Smooth muscle cell (in vitro differentiated cells): ENCODE measurements around the gene ANKRD33. TPM values are rescaled to one million over a fixed set of nuclear protein-coding genes. Genes with fewer than 3 reads are reported as not detected.

ENCODE experiments used
- DNase-seq: peaks from one replicate; lab custom pipeline; 2025; ENCODE audit not compliant: unreplicated experiment; lab: John Stamatoyannopoulos, UW
- H2AFZ ChIP-seq: fragments of 200-600 bp; sonication (generic); 2 replicates; pipeline ENCODE4 v1.6.0; 2016; ENCODE audit warnings: antibody characterized with exemption, low read depth, mild to moderate bottlenecking
- H3F3A ChIP-seq: fragments of 200-600 bp; sonication (generic); 2 replicates; pipeline ENCODE4 v1.6.0; 2017; ENCODE audit warnings: antibody characterized with exemption, low read depth
- H3K27ac ChIP-seq: fragments of 200-600 bp; sonication (generic); 2 replicates; pipeline ENCODE4 v1.5.1; 2016; ENCODE audit warnings: low read depth, mild to moderate bottlenecking
- H3K27me3 ChIP-seq: fragments of 200-600 bp; sonication (generic); 2 replicates; pipeline ENCODE4 v1.6.1; 2016; ENCODE audit warnings: low read depth, mild to moderate bottlenecking
- H3K36me3 ChIP-seq: fragments of 200-600 bp; sonication (generic); 2 replicates; pipeline ENCODE4 v1.5.1; 2016; ENCODE audit warnings: low read depth
- H3K4me1 ChIP-seq: fragments of 200-600 bp; sonication (generic); 2 replicates; pipeline ENCODE4 v1.5.1; 2016; ENCODE audit warnings: low read depth
- H3K4me2 ChIP-seq: fragments of 200-600 bp; sonication (generic); 2 replicates; pipeline ENCODE4 v1.6.0; 2016; ENCODE audit warnings: mild to moderate bottlenecking
- H3K4me3 ChIP-seq: fragments of 200-600 bp; sonication (generic); 2 replicates; pipeline ENCODE4 v1.5.1; 2016; ENCODE audit warnings: mild to moderate bottlenecking
- H3K79me2 ChIP-seq: fragments of 200-600 bp; sonication (generic); 2 replicates; pipeline ENCODE4 v1.6.0; 2016; ENCODE audit warnings: low read depth, mild to moderate bottlenecking
- H3K9ac ChIP-seq: fragments of 200-600 bp; sonication (generic); 2 replicates; pipeline ENCODE4 v1.6.0; 2016; ENCODE audit warnings: low read depth
- H3K9me3 ChIP-seq: fragments of 200-600 bp; sonication (generic); replicated peaks from 2 replicates; pipeline ENCODE4 v1.5.1; 2016; ENCODE audit warnings: low read depth
- H4K20me1 ChIP-seq: fragments of 200-600 bp; sonication (generic); 2 replicates; pipeline ENCODE4 v1.6.0; 2016; ENCODE audit warnings: low read depth
- WGBS: methylation state at CpG from one replicate; pipeline ENCODE4 v1.1.7; 2016; ENCODE audit warnings: low lambda C conversion rate; 5-methylcytosine and 5-hydroxymethylcytosine counted together
- polyA plus RNA-seq: library from polyadenylated mRNA; unstranded; fragments of >200 nt; fragmentation: Nextera tagmentation; extraction: Ambion mirVana; gene quantifications from 2 replicates; pipeline ENCODE4 v1.2.1, GENCODE V29; 2016
- total RNA-seq: library from RNA; depleted of rRNA; stranded (reverse); fragments of >200 nt; gene quantifications from 2 replicates; pipeline ENCODE4 v1.2.3, GENCODE V29; 2014
- TF ChIP-seq, protein P1 (sequence below): fragments of 200-600 bp; sonication (generic); IDR thresholded peaks from 2 replicates; pipeline ENCODE4 v1.5.1; 2017; ENCODE audit warnings: borderline replicate concordance, mild to moderate bottlenecking, antibody characterized with exemption; ENCODE audit not compliant: insufficient read depth, poor library complexity, severe bottlenecking

The ANKRD33 gene
- total and polyA plus RNA-seq, 2 experiments from 2014 or later, result 1.3 TPM; not detected in 1

DNA sequence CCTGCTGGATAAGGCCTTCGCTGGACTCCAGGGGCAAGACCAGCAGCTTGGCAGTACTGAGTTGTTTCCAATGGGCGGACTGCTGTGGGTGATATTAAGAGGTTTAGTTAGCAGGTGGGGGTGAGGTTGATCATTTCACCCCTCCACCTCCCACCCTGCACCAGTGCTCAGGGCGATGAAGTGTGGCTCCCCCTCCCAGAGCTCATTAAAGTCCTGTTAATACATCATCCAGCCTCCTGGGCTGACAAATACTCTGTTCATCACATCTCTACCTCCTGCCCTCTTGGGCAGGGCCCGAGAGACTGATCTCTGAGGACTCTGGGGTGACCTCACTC, 37.0 kb upstream of the ANKRD33 start:
- peaks cover under 1% of the 10 kb centered on the region for H3K79me2 ChIP-seq
- H3K27me3 ChIP-seq, result no peaks in the 10 kb centered on the region
- no peaks in the 10 kb centered on the region for H3K9me3 ChIP-seq
- no peak overlapping the region for H3K27ac ChIP-seq
- 90% methylated on average over 4 of the region's 4 CpGs for WGBS
- H3K4me3 ChIP-seq, result no peak overlapping the region
- TF ChIP-seq, protein P1, sequence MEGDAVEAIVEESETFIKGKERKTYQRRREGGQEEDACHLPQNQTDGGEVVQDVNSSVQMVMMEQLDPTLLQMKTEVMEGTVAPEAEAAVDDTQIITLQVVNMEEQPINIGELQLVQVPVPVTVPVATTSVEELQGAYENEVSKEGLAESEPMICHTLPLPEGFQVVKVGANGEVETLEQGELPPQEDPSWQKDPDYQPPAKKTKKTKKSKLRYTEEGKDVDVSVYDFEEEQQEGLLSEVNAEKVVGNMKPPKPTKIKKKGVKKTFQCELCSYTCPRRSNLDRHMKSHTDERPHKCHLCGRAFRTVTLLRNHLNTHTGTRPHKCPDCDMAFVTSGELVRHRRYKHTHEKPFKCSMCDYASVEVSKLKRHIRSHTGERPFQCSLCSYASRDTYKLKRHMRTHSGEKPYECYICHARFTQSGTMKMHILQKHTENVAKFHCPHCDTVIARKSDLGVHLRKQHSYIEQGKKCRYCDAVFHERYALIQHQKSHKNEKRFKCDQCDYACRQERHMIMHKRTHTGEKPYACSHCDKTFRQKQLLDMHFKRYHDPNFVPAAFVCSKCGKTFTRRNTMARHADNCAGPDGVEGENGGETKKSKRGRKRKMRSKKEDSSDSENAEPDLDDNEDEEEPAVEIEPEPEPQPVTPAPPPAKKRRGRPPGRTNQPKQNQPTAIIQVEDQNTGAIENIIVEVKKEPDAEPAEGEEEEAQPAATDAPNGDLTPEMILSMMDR, result no peak
- H3K4me1 ChIP-seq, result peaks cover 12% of the 10 kb centered on the region
- no peaks in the 10 kb centered on the region for H3K36me3 ChIP-seq
- H3K9ac ChIP-seq, result no peak overlapping the region
- no peak overlapping the region for H3K4me2 ChIP-seq
- H2AFZ ChIP-seq, result no peak overlapping the region
- H4K20me1 ChIP-seq, result peaks cover 8% of the 10 kb centered on the region
- DNase-seq, result no peak
- H3F3A ChIP-seq, result no peaks in the 10 kb centered on the region

DNA sequence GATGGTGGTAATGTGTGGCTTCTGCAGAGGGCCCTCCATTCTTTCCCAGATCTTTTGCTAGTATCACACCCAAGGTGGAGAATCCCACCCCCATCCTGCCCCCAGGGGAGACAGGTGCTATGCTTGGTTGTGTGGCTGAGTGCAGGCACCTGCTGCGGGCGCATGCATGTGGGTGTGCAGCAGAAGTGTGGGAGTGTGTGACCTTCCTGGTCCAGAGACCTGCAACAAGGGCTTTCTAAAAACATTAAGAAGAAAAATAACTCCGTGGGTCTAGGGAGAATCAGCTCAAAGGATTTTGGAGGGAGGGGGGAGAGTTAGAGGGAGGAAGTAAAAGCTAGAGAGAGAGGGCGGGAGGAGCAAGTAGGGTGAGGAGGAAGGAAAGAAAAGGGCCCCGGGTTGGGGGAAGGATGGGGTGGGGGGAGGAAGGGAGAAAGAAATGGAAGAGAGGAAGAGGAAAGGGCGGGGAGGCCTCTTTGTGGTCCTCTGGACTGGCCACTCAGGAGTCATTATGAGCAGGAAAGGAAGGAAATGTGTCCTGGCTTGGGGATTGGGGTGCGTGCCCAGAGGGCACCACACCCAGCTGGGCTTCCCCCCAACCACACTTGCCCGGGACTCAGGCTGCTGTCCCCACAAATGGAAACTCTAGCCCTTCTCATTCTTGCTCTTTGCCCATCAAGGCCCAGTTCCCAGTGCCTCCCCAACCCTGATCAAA, 36.3 kb upstream of the ANKRD33 start:
- TF ChIP-seq, protein P1, result no peak

DNA sequence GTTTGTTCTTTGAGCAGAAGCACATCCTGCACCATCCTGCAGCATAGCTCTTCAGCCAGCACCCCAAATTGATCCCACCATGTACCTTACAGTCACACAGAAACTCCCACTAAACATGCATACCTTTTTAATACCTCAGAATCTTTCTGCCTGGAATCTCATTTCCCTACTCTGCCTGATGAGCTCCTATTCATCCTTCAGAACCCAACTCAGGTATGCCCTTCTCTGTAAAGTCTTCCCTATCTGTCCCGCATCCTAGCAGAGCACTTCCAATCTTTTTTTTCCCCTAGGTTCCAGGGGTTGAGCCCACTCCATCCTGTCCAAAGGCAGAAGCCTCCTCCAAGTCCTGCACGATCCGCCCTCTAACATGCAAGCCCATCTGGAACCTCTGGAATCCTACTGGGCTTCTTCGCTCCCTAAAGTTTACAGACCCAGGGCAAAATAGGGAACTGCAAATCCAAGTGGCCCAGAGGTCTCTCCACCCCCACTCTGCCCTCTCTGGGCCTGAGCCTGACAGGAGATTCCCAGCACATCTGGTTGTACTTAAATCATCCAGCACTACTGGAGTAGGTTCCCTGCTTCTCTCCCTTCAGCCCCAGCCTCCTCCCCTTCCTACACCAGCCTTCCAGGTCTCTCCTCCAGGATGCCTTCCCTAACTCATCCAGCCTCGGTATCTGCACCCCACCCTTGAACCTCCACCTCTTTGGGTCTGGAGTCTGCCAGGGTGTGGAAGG, 35.3 kb upstream of the ANKRD33 start:
- no peak overlapping the region for H2AFZ ChIP-seq
- H3F3A ChIP-seq, result peaks cover 5% of the 10 kb centered on the region
- DNase-seq, result no peak
- H3K79me2 ChIP-seq, result no peaks in the 10 kb centered on the region
- peaks cover 10% of the 10 kb centered on the region for H3K4me1 ChIP-seq
- WGBS, result 83% methylated on average over 5 of the region's 5 CpGs
- no peaks in the 10 kb centered on the region for H3K27me3 ChIP-seq
- H3K4me3 ChIP-seq, result no peak overlapping the region
- TF ChIP-seq, protein P1, result no peak
- no peak overlapping the region for H3K4me2 ChIP-seq
- no peak overlapping the region for H3K27ac ChIP-seq
- H3K9me3 ChIP-seq, result no peaks in the 10 kb centered on the region
- H3K36me3 ChIP-seq, result no peaks in the 10 kb centered on the region
- H4K20me1 ChIP-seq, result no peaks in the 10 kb centered on the region
- H3K9ac ChIP-seq, result no peak overlapping the region

More for the DNA sequence above, 36.3 kb upstream of the ANKRD33 start:
- Histone ChIP-seq H3K4me3 (no peak overlapping the region), H3K9ac (no peak overlapping the region), H3K9me3 (no peaks in the 10 kb centered on the region), H3K4me2 (no peak overlapping the region), H3K27me3 (no peaks in the 10 kb centered on the region), H3K27ac (no peak overlapping the region), H3K36me3 (no peaks in the 10 kb centered on the region), H3K79me2 (no peaks in the 10 kb centered on the region), H3F3A (peaks cover 5% of the 10 kb centered on the region), H4K20me1 (peaks cover 1% of the 10 kb centered on the region), H2AFZ (no peak overlapping the region), H3K4me1 (peaks cover 12% of the 10 kb centered on the region)
- DNase-seq, result no peak
- WGBS, result 95% methylated on average over 5 of the region's 8 CpGs
